HG02938 (cell line): ENCODE results near the gene CYB561.

Experiments used
- ATAC-seq: cut with Tn5 transposase; IDR thresholded peaks from one replicate; pipeline ENCODE4 v1.9.1; 2021; ENCODE audit warnings: mild to moderate bottlenecking, moderate library complexity; ENCODE audit not compliant: unreplicated experiment

The CYB561 gene, protein sequence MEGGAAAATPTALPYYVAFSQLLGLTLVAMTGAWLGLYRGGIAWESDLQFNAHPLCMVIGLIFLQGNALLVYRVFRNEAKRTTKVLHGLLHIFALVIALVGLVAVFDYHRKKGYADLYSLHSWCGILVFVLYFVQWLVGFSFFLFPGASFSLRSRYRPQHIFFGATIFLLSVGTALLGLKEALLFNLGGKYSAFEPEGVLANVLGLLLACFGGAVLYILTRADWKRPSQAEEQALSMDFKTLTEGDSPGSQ

DNA sequence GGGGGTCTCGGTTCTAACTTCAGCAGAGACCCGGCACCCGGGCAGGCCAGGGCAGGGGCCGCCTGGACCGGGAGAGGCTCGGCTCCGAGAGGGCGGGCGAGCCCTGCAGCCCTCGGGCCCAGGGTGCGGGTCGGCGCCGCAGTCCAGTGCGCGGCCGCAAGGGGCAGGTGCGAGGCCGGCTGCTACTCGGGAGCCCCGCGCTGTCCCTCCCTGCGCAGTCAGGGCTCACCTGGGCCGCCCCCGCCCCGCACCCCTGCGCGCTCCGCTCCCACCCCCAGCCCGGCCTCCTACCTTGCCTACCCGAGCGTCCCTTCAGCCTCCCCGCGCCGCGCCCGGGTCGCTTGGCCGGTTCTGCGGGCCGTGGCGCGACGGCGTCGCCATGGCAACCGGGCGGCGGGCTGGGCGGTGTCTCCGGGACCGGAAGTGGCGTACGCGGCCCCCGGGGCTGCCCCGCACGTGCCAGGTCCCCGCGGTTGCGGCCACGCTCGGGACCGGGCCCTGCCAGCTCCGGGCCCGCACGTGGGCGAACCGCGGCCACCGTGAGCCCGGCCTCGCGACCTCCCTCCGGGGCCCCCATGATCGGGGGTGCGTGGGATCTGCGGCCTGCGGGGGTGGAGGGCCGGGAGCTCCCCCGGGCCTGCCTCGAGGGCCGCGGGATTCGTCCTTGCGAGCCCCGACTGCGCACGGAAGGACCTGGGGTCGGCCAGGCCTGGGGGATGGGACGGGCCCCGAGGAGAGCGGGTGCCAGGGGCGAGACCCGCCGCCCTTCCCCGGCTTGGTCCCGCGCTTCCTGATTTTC is at the start of gene CYB561:
Gene CYB561, minus strand, starts transcription at position 353 of the 799 bp plus-strand sequence. CDS start 8,759 bp downstream, outside the sequence.
- peak; percentile 43 for ATAC-seq

DNA sequence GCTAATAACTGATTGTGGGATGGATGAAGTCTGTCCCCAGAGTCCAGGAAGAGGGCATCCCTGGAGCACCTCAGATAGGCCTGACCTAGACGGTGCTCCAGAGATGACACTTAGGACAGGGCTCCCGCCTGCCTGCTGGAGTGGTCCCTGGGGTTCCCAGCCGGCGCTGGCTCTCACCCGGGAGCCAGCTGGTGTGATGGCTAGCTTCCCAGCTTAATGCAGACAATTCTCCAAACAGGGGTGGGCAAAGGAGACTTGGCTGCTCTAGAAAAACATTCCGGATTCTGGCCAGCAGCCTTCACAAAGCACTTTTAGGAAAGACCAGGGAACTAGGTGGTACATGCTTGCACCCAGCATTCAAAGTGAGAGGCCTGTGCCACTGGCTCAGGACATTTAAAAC is 49.4 kb upstream of the CYB561 start:
- no peak for ATAC-seq

DNA sequence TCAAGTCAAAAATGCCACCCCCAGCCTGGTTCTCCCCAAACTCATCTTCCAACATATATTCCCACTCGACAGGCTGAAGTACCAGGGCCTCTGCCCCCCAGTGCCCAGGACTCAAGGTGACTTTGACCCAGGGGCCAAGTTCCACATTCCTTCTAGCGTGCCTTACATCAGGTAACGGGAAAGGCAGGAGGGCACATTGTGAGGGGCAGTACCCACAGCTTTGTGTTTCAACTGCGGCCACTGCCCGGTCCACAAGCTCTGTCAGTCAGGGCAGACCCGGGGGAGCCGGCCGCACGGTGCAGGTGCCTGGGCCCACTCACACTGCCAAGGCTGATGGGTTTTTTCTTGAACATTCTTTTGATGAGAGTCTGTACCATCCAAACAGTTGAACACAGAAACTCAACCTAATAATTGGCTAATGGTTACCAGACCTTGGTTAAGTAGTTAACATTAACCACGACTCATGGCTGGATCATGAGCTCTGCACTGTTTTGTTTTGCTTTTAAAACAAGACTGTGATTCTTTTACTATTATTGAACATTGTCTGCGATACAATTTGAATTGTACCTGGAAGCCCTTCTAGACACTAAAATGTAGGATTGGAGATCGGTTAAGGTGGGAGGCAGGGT is 48.3 kb upstream of the CYB561 start:
- no peak for ATAC-seq

DNA sequence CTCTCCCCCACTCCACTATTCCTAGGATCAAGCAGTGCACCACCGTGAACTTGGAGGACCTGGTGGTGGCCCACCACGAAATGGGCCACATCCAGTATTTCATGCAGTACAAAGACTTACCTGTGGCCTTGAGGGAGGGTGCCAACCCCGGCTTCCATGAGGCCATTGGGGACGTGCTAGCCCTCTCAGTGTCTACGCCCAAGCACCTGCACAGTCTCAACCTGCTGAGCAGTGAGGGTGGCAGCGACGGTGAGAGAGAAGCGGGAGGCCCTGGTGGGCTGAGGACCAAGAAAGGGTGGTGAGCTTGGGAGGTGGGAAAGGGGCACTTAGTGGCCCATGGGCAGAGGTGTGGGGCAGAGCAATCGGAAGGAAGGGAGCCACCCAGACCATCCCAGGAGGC is 47.3 kb upstream of the CYB561 start:
- no peak for ATAC-seq

DNA sequence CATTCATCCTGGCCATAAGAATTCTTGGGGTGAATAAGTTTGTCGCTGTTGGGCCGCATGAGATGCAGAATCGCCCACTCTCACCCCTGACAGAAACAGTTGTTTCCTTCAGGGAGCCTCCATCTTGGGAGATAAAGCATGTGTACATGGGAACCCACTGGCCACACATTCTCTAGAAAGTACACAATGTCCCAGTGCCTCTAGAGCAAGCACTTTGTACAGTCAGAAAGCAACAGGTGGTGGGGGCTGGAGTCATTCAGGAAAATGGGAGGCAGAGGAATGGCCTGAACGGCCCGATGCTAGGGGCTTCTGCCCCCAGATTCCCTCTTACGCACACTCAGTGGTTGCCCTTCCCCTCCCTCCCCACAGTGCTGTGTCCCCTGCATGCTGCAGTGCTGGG is 46.8 kb upstream of the CYB561 start:
- no peak for ATAC-seq

DNA sequence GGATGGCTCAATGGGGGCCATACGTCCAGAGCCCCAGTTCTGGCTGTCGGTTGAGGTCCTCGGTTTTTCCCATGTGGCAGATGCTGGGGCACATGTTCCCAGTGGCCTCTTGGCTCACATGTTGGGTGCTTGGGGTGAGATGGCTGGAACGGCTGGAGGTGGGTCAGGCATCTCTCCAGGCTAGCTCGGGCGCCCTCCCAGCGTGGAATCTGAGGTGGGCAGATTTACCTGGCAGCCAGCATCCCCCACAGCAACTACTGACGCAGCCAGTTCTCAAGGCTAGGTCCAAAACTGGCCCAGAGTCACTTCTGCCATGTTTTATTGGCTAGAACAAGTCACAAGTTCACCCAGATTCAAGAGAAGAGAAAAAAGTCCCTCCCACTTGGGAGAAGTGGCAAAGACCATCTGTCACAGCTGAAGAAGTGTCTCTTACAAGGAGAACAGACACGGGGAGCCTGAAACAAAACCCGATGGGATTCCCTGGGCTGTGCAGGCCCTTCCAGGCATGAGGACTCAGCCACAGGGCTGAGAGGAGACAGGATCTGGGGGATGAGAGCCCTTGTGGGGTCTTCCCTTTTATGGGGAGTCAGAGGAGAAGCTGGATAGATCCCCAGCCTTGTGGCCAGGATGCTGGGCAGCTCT is 46.0 kb upstream of the CYB561 start:
- ATAC-seq, result no peak

DNA sequence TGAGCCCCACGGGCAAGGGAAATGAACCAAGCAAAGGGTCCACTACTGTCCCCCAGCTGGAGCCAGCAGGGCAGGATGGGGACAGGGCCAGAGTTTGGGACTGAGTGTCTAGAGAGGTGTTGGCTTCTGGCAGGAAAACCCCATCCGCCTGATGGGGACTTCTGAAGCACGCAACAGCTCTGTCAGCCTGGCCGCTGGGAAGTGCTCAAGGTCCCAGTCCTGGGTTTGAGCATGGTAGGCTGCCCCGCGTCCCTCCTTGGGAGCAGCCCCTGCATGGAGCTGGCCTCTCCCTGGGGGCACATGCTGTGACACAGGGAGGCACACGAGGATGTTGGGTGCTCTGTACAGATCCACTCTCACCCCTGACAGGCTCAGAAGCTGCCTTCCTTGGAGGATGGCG is 45.3 kb upstream of the CYB561 start:
- no peak for ATAC-seq

DNA sequence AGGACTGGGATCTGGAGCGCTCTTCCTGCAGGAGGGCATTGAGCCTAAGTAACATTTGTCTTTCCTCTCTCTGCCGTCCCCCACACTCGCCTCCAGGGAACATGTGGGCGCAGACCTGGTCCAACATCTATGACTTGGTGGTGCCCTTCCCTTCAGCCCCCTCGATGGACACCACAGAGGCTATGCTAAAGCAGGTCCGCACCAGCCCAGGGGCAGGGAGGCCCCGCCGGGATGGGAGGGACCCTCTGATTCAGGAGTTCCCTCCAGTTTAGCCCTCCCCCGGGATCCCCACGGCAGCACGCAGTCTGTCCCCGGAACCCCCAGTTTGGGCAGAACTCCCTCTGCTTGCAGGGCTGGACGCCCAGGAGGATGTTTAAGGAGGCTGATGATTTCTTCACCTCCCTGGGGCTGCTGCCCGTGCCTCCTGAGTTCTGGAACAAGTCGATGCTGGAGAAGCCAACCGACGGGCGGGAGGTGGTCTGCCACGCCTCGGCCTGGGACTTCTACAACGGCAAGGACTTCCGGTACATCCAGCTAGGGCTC is 44.8 kb upstream of the CYB561 start:
- ATAC-seq, result no peak

DNA sequence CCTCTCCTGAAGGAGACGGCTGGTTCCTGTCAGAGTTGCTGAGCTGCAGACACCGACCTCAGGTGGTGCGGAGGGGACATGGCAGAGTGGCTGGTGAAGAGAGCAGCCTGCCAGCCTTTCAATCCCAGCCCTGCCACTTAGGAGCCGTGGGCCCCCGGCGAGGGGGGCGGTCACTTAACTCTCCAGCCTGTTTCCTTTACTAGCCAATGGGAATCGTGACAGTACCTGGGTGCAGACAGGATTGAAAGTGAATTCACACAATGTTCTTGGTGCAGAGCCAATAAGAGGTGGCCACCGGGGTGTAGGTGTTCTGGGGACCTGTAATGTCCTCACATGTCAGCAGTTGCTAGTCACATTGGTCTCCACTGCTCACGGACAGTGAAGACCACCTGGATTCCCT is 44.2 kb upstream of the CYB561 start:
- no peak for ATAC-seq

DNA sequence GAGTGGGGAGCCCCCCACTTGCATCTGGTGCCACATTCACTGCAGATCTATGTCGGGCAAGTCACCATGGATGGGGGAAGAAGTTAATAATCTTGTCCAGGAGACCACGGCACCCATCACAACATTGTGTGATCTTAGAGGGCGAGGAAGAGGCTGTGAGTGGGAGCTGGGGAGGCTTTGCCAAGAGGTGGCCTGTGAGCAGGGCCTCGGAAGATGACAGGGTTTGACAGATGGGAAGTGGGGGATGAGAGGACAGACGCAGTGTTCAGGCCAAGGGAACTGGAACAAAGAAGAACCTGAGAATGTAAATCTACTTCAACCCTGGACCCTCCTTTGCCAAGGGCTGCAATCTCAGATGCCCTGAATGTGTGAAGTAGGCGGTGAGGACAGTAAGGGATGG is 43.2 kb upstream of the CYB561 start:
- no peak for ATAC-seq

DNA sequence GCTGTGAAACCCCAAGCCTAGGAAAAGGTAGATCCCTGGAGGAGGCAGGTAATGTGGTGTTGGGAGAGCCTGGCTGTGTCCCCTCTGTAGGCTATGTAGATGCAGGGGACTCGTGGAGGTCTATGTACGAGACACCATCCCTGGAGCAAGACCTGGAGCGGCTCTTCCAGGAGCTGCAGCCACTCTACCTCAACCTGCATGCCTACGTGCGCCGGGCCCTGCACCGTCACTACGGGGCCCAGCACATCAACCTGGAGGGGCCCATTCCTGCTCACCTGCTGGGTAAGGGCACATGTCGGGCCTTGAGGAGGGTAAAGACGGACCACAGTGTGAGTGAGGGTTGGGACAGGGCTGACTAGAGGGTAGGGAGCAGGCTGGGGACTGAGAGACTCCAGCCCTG is 42.7 kb upstream of the CYB561 start:
- ATAC-seq, result no peak

DNA sequence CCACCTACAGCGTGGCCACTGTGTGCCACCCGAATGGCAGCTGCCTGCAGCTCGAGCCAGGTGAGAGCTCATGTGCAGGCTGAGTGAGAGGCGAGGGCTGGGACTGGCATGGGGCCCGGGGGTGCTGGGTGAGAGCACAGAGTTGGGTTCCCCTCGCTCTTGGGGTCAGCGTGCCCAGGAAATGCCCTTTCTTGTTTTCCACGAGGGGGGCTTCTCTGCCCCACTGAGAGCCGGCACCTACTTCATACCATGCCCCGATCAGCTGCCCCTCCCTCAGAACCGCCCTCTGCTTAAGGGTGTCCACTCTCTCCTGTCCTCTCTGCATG is 40.9 kb upstream of the CYB561 start:
- ATAC-seq, result no peak

DNA sequence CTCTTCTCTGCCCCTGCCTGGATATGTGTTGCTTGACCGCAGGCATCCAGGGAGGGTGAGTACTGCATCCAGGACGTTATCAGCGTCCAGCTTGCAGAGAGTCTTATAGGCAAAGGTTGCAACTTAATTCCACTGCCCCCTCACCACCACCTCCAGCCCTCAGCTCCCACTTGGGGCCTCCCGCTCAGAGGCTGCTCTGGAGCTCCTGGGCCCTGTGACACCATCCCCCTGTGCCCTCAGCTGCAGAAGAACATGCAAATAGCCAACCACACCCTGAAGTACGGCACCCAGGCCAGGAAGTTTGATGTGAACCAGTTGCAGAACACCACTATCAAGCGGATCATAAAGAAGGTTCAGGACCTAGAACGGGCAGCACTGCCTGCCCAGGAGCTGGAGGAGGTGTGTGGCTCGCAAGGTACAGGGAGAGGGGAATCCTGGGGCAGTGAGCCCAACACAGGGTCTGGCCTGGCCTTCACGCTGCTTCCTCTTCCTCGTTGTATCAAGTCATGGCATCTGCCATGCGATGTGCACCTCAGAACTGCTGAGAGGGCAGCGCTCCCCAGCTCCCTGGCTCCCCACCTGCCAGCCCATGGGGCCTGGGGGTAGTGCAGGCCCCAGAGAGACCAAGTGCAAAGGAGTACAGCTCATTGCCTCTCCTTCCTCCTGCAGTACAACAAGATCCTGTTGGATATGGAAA is 40.4 kb upstream of the CYB561 start:
- no peak for ATAC-seq

DNA sequence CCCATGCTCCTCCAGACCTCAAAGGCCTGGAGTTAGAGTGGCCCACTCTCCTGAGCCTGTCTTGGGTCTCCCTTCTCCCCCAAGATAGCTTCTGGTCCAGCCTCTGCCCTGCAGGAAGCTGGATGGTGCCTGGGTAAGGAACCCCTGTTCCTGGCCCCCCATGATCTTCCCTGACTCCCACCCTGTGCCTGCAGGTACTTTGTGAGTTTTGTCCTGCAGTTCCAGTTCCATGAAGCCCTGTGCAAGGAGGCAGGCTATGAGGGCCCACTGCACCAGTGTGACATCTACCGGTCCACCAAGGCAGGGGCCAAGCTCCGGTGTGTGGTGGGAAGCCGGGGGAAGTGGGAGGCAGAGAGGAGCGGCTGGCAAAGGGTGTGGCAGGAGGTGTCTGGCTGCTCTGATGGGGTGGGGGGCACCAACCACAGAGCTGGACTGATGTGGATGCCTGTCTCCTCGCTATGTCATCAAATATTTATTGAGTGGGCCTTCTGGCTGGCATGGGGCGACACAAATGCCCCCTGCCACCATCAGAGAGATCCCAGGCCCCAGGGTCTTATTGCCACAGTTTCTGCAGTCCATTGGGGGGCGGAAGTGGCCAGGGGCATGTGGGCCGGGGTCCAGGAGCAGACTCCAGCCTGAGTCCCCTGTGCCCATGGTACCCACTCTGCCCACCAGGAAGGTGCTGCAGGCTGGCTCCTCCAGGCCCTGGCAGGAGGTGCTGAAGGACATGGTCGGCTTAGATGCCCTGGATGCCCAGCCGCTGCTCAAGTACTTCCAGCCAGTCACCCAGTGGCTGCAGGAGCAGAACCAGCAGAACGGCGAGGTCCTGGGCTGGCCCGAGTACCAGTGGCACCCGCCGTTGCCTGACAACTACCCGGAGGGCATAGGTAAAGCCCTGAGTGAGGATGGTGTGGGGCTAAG is 37.8 kb upstream of the CYB561 start:
- ATAC-seq, result no peak

DNA sequence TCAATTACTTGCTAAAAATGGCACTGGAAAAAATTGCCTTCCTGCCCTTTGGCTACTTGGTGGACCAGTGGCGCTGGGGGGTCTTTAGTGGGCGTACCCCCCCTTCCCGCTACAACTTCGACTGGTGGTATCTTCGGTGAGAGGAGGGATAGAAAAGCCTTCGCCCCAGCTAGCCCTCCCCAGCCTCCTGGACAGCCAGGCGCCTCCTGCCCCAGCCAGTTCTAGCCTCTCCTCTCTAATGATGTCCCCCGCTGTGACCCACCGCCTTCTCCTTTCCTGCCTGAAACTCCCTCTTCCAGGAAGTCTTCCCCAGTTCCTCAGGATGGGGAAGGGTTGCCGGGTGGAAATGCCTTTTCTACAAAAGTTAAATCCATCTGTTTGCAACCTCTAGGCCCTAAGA is 36.9 kb upstream of the CYB561 start:
- ATAC-seq, result no peak

DNA sequence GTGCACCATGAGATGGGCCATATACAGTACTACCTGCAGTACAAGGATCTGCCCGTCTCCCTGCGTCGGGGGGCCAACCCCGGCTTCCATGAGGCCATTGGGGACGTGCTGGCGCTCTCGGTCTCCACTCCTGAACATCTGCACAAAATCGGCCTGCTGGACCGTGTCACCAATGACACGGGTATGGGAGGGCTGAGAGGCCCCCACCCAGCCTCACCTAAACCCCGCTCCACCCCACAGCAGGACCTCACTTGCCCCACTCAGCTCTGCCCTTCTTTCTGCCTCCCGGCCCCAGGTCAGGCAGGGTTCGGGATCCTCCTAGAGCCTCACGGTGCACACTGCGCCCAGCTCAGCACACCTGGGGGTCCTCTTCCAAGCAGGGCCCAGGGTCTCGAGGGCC is 36.4 kb upstream of the CYB561 start:
- no peak for ATAC-seq

DNA sequence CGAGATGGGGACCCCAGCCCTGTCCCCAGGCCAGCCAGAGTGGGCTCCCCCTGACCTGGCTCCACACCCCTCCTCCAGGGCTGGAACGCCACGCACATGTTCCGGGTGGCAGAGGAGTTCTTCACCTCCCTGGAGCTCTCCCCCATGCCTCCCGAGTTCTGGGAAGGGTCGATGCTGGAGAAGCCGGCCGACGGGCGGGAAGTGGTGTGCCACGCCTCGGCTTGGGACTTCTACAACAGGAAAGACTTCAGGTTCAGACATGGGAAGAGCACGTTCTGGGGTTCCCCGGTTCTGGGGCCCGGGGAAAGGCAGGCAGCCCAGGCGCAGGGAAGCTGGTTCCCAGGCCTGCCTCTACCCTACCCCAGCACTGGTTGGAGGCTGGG is 35.4 kb upstream of the CYB561 start:
- ATAC-seq, result no peak

DNA sequence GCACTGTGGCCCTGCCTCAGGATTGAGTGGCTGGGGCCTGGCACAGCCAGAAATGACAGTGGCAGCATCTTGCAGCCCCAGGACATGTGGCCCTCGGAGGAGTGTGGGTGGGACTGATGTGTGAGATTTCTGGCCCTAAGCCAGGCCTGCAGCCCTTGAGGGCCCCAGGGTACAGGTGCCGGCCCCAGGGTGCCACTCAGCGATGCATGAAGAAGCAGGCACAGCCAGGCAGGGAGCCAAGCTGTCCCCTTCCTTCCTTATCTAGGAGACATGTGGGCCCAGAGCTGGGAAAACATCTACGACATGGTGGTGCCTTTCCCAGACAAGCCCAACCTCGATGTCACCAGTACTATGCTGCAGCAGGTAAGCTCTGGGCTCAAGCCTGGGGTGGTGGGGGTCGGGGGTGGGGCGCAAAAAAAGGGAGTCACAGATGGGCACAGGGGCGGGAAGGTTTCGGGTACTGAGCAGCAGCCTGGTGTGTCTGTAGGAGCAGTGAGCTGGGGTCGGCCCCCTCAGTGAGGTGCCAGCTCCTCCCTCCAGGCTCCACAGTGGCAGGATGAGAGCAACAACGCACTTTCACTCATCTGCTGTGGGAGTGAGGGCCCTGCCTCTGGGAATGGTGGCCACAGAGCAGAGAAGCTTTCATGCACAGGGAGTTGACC is 34.9 kb upstream of the CYB561 start:
- ATAC-seq, result no peak

DNA sequence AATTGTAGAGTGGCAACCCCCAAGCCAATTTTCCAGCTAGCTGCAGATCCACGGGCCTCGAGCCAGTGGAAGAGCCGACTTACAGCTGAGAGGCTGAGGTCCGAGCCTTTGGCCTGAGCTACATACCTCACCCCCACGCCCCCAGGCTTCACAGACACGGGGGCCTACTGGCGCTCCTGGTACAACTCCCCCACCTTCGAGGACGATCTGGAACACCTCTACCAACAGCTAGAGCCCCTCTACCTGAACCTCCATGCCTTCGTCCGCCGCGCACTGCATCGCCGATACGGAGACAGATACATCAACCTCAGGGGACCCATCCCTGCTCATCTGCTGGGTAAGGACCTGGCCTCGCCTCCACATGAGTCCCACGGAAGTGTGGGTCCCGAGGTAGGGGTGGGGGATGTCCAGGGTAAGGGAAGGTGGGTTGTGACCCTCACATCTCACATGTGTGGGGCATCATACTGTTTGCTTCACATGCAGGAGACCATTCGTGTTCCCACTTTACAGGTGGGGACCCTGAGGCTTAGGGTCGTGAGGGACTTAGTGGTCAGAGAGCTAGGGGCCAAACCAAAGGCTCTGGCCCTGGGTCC is 34.2 kb upstream of the CYB561 start:
- no peak for ATAC-seq
